Smooth muscle cell (in vitro differentiated cells): Measurements from ENCODE around the gene EHMT1. TPM values are rescaled to one million over a fixed set of nuclear protein-coding genes. Genes with fewer than 3 reads are reported as not detected.

ENCODE experiments used
- DNase-seq: peaks from one replicate; lab custom pipeline; 2025; ENCODE audit not compliant: unreplicated experiment; lab: John Stamatoyannopoulos, UW
- H2AFZ ChIP-seq: fragments of 200-600 bp; sonication (generic); 2 replicates; pipeline ENCODE4 v1.6.0; 2016; ENCODE audit warnings: antibody characterized with exemption, low read depth, mild to moderate bottlenecking
- H3F3A ChIP-seq: fragments of 200-600 bp; sonication (generic); 2 replicates; pipeline ENCODE4 v1.6.0; 2017; ENCODE audit warnings: antibody characterized with exemption, low read depth
- H3K27ac ChIP-seq: fragments of 200-600 bp; sonication (generic); 2 replicates; pipeline ENCODE4 v1.5.1; 2016; ENCODE audit warnings: low read depth, mild to moderate bottlenecking
- H3K27me3 ChIP-seq: fragments of 200-600 bp; sonication (generic); 2 replicates; pipeline ENCODE4 v1.6.1; 2016; ENCODE audit warnings: low read depth, mild to moderate bottlenecking
- H3K36me3 ChIP-seq: fragments of 200-600 bp; sonication (generic); 2 replicates; pipeline ENCODE4 v1.5.1; 2016; ENCODE audit warnings: low read depth
- H3K4me1 ChIP-seq: fragments of 200-600 bp; sonication (generic); 2 replicates; pipeline ENCODE4 v1.5.1; 2016; ENCODE audit warnings: low read depth
- H3K4me2 ChIP-seq: fragments of 200-600 bp; sonication (generic); 2 replicates; pipeline ENCODE4 v1.6.0; 2016; ENCODE audit warnings: mild to moderate bottlenecking
- H3K4me3 ChIP-seq: fragments of 200-600 bp; sonication (generic); 2 replicates; pipeline ENCODE4 v1.5.1; 2016; ENCODE audit warnings: mild to moderate bottlenecking
- H3K79me2 ChIP-seq: fragments of 200-600 bp; sonication (generic); 2 replicates; pipeline ENCODE4 v1.6.0; 2016; ENCODE audit warnings: low read depth, mild to moderate bottlenecking
- H3K9ac ChIP-seq: fragments of 200-600 bp; sonication (generic); 2 replicates; pipeline ENCODE4 v1.6.0; 2016; ENCODE audit warnings: low read depth
- H3K9me3 ChIP-seq: fragments of 200-600 bp; sonication (generic); replicated peaks from 2 replicates; pipeline ENCODE4 v1.5.1; 2016; ENCODE audit warnings: low read depth
- H4K20me1 ChIP-seq: fragments of 200-600 bp; sonication (generic); 2 replicates; pipeline ENCODE4 v1.6.0; 2016; ENCODE audit warnings: low read depth
- WGBS: methylation state at CpG from one replicate; pipeline ENCODE4 v1.1.7; 2016; ENCODE audit warnings: low lambda C conversion rate; 5-methylcytosine and 5-hydroxymethylcytosine counted together
- polyA plus RNA-seq: library from polyadenylated mRNA; unstranded; fragments of >200 nt; fragmentation: Nextera tagmentation; extraction: Ambion mirVana; gene quantifications from 2 replicates; pipeline ENCODE4 v1.2.1, GENCODE V29; 2016
- total RNA-seq: library from RNA; depleted of rRNA; stranded (reverse); fragments of >200 nt; gene quantifications from 2 replicates; pipeline ENCODE4 v1.2.3, GENCODE V29; 2014
- TF ChIP-seq, protein P1 (sequence below): fragments of 200-600 bp; sonication (generic); IDR thresholded peaks from 2 replicates; pipeline ENCODE4 v1.5.1; 2017; ENCODE audit warnings: borderline replicate concordance, mild to moderate bottlenecking, antibody characterized with exemption; ENCODE audit not compliant: insufficient read depth, poor library complexity, severe bottlenecking

Gene EHMT1
- total and polyA plus RNA-seq, 2 experiments from 2014 or later, result 23.1 to 34.1 TPM

GRCh38 chr9:137833721-137834613 is 215.2 kb downstream of the EHMT1 start:
- Histone ChIP-seq H4K20me1 (peaks cover 52% of the 10 kb centered on the region), H3K79me2 (no peaks in the 10 kb centered on the region), H3F3A (no peaks in the 10 kb centered on the region), H3K4me1 (no peaks in the 10 kb centered on the region), H3K27ac (no peak overlapping the region), H3K9me3 (no peaks in the 10 kb centered on the region), H3K27me3 (no peaks in the 10 kb centered on the region), H3K4me2 (no peak overlapping the region), H3K9ac (no peak overlapping the region), H2AFZ (no peak overlapping the region), H3K4me3 (no peak overlapping the region), H3K36me3 (peaks cover 10% of the 10 kb centered on the region)
- no peak for DNase-seq
- WGBS, result 98% methylated on average over 58 of the region's 73 CpGs
- TF ChIP-seq, protein P1, sequence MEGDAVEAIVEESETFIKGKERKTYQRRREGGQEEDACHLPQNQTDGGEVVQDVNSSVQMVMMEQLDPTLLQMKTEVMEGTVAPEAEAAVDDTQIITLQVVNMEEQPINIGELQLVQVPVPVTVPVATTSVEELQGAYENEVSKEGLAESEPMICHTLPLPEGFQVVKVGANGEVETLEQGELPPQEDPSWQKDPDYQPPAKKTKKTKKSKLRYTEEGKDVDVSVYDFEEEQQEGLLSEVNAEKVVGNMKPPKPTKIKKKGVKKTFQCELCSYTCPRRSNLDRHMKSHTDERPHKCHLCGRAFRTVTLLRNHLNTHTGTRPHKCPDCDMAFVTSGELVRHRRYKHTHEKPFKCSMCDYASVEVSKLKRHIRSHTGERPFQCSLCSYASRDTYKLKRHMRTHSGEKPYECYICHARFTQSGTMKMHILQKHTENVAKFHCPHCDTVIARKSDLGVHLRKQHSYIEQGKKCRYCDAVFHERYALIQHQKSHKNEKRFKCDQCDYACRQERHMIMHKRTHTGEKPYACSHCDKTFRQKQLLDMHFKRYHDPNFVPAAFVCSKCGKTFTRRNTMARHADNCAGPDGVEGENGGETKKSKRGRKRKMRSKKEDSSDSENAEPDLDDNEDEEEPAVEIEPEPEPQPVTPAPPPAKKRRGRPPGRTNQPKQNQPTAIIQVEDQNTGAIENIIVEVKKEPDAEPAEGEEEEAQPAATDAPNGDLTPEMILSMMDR, result no peak

DNA sequence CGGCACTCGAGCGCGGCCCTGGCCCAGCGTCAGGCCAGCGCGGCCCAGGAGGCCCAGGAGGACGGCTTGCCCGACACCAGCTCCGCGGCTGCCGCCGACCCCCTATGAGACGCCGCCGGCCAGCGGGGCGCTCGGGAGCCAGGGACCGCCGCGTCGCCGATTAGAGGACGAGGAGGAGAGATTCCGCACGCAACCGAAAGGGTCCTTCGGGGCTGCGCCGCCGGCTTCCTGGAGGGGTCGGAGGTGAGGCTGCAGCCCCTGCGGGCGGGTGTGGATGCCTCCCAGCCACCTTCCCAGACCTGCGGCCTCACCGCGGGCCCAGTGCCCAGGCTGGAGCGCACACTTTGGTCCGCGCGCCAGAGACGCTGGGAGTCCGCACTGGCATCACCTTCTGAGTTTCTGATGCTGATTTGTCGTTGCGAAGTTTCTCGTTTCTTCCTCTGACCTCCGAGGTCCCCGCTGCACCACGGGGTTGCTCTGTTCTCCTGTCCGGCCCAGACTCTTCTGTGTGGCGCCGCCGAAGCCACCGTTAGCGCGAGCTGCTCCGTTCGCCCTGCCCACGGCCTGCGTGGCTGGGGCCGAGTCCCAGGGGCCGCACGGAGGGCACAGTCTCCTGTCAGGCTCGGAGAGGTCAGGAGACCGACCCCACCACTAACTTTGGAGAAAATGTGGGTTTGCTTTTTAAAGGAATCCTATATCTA is 216.2 kb downstream of the EHMT1 start:
- Histone ChIP-seq H3K4me3 (no peak overlapping the region), H3F3A (no peaks in the 10 kb centered on the region), H3K9ac (no peak overlapping the region), H3K36me3 (peaks cover 10% of the 10 kb centered on the region), H3K79me2 (no peaks in the 10 kb centered on the region), H3K4me2 (no peak overlapping the region), H3K9me3 (no peaks in the 10 kb centered on the region), H3K27me3 (no peaks in the 10 kb centered on the region), H3K27ac (no peak overlapping the region), H2AFZ (no peak overlapping the region), H3K4me1 (no peaks in the 10 kb centered on the region), H4K20me1 (peaks cover 42% of the 10 kb centered on the region)
- 98% methylated on average over 66 of the region's 66 CpGs for WGBS
- no peak for DNase-seq
- TF ChIP-seq, protein P1, result no peak

DNA sequence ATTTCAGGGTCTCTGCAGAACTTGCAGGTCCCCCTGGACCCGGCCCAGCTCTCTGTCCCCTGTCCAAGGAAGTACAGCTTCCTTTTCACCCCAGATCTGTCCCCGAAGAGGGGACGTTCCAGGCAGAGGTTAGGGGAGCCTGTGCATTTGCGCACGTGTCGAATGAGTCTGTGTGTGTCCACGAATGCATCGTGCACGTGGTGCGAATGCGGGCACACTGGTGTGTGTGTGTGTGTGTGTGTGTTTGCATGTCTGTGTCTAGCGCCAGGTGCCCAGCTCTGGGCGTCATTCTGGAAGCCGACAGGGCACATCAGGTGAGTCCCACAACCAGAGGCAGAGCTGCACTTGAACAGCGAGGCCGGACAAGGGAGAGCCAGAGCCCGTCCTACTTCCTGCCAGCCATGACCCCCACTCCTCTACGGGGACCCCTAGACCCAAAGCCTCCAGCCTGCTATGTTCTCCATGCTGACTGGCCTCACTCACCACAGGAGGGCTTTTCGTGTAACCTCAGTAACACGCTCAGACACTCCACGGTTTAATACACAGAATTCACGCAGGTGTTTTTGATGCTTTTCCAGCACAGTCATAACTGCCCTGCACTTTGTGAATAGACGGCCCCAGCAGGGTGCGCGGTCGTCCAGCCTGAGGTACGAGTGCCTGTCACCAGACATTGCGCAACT is 217.5 kb downstream of the EHMT1 start:
- Histone ChIP-seq H3K79me2 (no peaks in the 10 kb centered on the region), H3K4me1 (no peaks in the 10 kb centered on the region), H3K4me3 (no peak overlapping the region), H4K20me1 (peaks cover 29% of the 10 kb centered on the region), H3K9me3 (no peaks in the 10 kb centered on the region), H3K4me2 (no peak overlapping the region), H3K9ac (no peak overlapping the region), H3K27me3 (no peaks in the 10 kb centered on the region), H3K27ac (no peak overlapping the region), H3K36me3 (peaks cover 10% of the 10 kb centered on the region), H3F3A (no peaks in the 10 kb centered on the region), H2AFZ (no peak overlapping the region)
- DNase-seq, result no peak
- TF ChIP-seq, protein P1, result no peak
- WGBS, result 97% methylated on average over 28 of the region's 28 CpGs
